ENCODE measurements around the gene ABO. TPM values are rescaled to one million over a fixed set of nuclear protein-coding genes. Genes with fewer than 3 reads are reported as not detected.
"Not testable (repeated sequence)": the region's sequence is repeated elsewhere in the genome, so short reads cannot be mapped to it uniquely, and the experiment has no call there.

ABO gene
- total RNA-seq, 4 donors from 2014 or later = 1.8 to 7.3 (median 4.0) TPM

DNA sequence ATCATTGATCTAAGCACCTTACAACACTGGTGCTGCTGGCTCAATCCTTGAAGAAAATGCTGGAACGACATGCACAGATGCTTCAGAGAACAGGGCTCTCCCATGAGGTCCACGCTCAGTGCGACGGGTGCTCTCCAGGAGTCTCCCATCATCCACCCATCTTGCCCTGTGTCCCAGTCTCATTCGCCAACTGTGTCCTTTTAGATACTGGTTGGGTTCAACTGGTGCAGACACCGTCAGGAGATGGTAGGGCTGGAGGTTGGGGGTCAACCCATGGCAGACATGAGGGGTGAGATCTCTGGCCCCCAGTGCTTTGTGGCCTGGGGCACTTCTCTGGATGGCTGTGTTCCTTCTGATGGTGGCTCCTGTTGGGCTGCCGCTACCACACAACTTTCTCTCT, 64.4 kb downstream of the ABO start:
- no peak for TF ChIP-seq CTCF (IDR thresholded peaks at IDR 0.05)
- DNase-seq (ENCODE audit: low spot score) (no peak), ATAC-seq (ENCODE audit: low FRiP score) (no peak)

DNA sequence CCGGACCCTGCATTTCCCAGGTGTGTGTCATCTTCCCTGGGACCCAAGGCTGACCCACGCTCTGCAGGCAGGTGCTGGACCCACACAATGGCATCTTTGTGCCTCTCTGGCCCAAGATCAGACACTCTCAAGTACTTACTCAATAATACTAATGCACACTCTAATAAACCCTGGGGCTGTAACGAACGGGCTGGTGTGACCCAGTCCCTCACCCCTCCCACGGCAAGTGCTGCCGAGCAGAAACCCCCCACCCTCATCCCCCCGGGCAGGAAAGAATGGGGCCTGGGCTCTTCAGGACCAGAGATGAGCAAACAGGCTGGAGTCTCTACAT, 64.8 kb downstream of the ABO start:
- DNase-seq (ENCODE audit: low spot score) (no peak), ATAC-seq (ENCODE audit: low FRiP score) (no peak)
- TF ChIP-seq CTCF (IDR thresholded peaks at IDR 0.05) = no peak

DNA sequence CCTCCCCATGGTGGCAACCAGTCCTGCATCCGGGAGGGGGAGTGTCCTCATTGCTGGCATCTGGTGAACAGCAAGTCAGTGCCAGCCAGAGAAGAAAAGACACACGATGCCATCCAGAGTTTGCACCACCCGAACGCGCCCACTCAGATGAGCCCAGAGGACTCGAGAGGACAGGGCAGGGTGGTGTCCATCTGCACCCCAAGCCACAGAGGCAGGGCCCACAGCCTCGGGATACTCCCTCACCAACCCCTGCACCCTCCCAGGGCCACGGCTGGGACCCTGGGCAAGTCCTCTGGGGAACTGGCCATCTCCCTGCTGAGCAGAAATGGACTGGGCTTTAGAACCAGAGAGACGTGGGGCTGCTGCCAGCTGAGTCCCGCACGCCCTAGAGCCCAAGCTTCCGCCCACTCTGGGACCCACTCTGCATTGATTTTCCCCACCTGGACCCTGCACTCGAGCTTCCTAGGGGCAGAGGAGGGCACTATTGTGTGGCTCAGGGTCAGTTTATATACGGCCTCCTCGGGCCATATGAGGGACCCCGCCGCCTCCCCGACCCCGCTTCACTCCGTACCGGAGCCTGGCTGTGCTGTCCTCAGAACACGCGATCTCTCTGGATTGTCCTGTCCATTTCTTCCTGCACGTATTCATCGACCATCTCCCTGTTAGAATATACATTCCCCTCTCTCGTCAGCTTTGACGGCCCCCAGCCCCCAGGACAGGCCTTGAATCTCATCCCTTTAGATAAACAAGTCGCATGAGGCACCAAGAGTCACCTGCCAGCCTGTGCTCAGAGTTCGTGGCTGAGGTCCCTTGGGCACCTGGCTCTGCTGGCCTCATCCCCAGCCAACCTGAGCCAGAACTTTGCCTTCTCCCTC, 65.4 kb downstream of the ABO start:
- not testable (repeated sequence) for ATAC-seq (ENCODE audit: low FRiP score); DNase-seq (ENCODE audit: low spot score)

DNA sequence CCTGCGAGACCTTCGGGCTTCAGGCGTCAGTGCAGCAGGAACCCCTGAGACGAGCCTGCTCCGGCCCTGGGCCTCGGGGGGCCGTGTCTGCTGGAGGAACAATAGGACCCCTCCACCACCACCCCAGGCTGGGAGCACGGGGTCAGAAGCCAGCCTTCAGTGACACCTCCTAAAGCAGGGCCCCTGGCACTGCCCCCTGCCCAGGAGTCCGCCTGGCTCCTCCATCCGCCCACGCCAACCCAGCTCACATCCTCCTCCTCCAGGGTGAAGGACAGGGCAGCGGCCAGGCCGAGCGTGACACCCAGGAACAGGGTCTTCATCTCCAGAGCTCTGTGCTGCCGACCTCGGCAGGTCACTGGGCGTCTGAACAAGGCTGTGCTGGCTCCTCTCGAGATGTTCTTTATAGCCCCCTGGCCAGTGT, 66.1 kb downstream of the ABO start, which contains the start of gene OBP2B:
Gene OBP2B, minus strand, starts transcription at position 371 of the 421 bp plus-strand sequence. Its CDS starts 51 bp downstream, at position 320.
- ATAC-seq (ENCODE audit: low FRiP score); DNase-seq (ENCODE audit: low spot score): not testable (repeated sequence)

- DNase-seq (ENCODE audit: low spot score); ATAC-seq (ENCODE audit: low FRiP score): not testable (repeated sequence)
These were observed 66.7 kb downstream of the ABO start for GRCh38 chr9:133208171-133208879.

DNA sequence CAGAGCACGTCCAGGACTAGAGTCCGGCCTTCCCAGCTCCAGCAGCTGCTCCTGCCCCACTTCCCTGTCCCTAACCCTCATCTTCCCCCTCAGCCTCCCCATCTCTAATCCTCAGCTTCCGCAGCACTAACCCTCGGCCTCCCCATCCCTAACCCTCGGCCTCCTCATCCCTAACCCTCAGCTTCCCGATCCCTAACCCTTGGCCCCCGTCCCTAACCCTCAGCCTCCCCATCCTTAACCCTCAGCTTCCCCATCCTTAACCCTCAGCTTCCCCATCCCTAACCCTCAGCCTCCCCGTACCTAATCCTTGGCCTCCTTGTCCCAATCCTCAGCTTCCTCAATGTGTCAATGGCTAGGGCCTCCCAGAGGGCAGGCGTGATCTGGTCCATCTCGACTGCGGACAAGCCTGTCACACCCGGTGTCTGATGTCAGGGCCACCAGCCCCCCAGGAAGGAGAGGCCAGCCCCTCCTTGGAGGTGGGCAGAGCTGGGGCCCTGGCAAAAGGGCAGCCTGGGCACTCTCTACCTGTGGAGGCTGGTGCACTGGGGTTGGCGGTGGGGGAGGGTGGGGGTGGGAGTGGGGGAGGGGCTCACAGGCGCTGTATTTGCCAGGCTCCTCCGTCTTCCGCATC, 67.3 kb downstream of the ABO start:
- ATAC-seq (ENCODE audit: low FRiP score) (no peak), DNase-seq (ENCODE audit: low spot score) (no peak)
- no peak for TF ChIP-seq CTCF (IDR thresholded peaks at IDR 0.05)

GRCh38 chr9:133207021-133207531, 67.9 kb downstream of the ABO start:
- DNase-seq (ENCODE audit: low spot score) = no peak
- no peak for ATAC-seq (ENCODE audit: low FRiP score)
- TF ChIP-seq CTCF (IDR thresholded peaks at IDR 0.05) = no peak

Data from omental fat pad (tissue), 4 donors.